Endothelial cell (in vitro differentiated cells): ENCODE results near the gene SERPINE2. TPM values are rescaled to one million over a fixed set of nuclear protein-coding genes. Genes with fewer than 3 reads are reported as not detected.

Experiments used
- DNase-seq: peaks from one replicate; pipeline ENCODE4 v3.0.0; 2021; ENCODE audit warnings: low spot score
- H3K27ac Mint-ChIP-seq: one replicate; pipeline ENCODE4 v1.8.0; 2021; ENCODE audit warnings: mixed read lengths, inconsistent platforms; ENCODE audit not compliant: unreplicated experiment
- H3K27me3 Mint-ChIP-seq: one replicate; pipeline ENCODE4 v1.8.0; 2021; ENCODE audit warnings: mild to moderate bottlenecking, moderate library complexity, mixed read lengths, inconsistent platforms; ENCODE audit not compliant: unreplicated experiment
- H3K36me3 Mint-ChIP-seq: one replicate; pipeline ENCODE4 v1.8.0; 2021; ENCODE audit warnings: mild to moderate bottlenecking, low read depth, mixed read lengths, inconsistent platforms; ENCODE audit not compliant: unreplicated experiment
- H3K4me1 Mint-ChIP-seq: one replicate; pipeline ENCODE4 v1.8.0; 2021; ENCODE audit warnings: mild to moderate bottlenecking, mixed read lengths, inconsistent platforms; ENCODE audit not compliant: unreplicated experiment
- H3K4me3 Mint-ChIP-seq: one replicate; pipeline ENCODE4 v1.8.0; 2021; ENCODE audit warnings: mild to moderate bottlenecking, mixed read lengths, inconsistent platforms; ENCODE audit not compliant: unreplicated experiment
- H3K9me3 Mint-ChIP-seq: one replicate; pipeline ENCODE4 v1.8.0; 2021; ENCODE audit warnings: mixed read lengths, inconsistent platforms; ENCODE audit not compliant: unreplicated experiment
- total RNA-seq: library from RNA; stranded (reverse); fragmentation: NEBNext Ultra II Directional; extraction: Animal tissue kit (Norgen Biotek cat#: 25700); gene quantifications from one replicate; pipeline ENCODE4 v1.2.1, GENCODE V29; 2021; ENCODE audit not compliant: unreplicated experiment
- TF ChIP-seq, protein P1 (sequence below): fragments of 200-600 bp; sonication (generic); IDR thresholded peaks from one replicate; pipeline ENCODE4 v1.5.0; 2021; ENCODE audit warnings: antibody characterized with exemption; ENCODE audit not compliant: unreplicated experiment

Gene SERPINE2
- total RNA-seq, 1 donor from 2014 or later = 40.4 TPM

DNA sequence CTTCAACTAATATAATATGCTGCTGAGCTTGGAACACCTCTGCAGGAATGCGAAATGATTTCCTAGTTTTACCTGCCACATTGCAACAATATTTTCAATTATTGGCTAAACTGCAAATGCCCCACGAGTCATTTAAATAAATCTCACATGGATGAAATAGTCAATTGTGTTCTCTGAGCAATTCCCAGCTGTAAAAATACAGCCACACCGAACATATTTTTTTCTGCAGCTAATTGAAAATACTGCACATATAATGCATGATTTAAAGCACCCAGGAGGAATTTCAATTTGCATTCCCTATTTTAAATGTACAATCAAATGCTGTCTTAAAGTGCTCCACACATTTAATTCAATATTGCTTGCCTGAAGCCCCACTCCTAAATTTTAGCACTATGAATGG, 18.6 kb downstream of the SERPINE2 start:
- no peak for DNase-seq
- TF ChIP-seq, protein P1, sequence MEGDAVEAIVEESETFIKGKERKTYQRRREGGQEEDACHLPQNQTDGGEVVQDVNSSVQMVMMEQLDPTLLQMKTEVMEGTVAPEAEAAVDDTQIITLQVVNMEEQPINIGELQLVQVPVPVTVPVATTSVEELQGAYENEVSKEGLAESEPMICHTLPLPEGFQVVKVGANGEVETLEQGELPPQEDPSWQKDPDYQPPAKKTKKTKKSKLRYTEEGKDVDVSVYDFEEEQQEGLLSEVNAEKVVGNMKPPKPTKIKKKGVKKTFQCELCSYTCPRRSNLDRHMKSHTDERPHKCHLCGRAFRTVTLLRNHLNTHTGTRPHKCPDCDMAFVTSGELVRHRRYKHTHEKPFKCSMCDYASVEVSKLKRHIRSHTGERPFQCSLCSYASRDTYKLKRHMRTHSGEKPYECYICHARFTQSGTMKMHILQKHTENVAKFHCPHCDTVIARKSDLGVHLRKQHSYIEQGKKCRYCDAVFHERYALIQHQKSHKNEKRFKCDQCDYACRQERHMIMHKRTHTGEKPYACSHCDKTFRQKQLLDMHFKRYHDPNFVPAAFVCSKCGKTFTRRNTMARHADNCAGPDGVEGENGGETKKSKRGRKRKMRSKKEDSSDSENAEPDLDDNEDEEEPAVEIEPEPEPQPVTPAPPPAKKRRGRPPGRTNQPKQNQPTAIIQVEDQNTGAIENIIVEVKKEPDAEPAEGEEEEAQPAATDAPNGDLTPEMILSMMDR = no peak
- Mint-ChIP-seq H3K4me1 (peaks cover 33% of the 10 kb centered on the region), H3K36me3 (no peaks in the 10 kb centered on the region), H3K27ac (no peak overlapping the region), H3K4me3 (no peak overlapping the region), H3K27me3 (peaks cover 3% of the 10 kb centered on the region), H3K9me3 (no peaks in the 10 kb centered on the region)

DNA sequence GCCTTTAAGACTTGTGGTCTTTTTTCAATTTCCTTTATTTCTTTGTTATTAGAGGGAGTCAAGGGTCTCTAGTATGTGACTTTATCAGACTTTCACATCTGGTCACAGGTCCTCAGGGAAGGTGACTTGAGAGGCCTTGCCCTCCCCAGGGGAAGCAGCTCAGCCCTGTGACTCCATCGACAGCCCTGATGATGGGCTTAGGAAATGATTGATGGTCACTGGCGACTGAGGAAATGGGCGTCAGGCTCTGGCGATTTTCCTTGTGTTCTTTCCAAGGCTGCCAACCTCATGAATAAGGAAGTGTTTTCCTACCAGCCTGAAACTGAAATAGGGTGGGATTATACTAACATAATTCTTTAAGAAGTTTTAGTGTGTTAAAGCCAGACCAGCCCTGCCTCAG, 21.1 kb downstream of the SERPINE2 start:
- no peak for DNase-seq
- Mint-ChIP-seq H3K4me1 (peaks cover 12% of the 10 kb centered on the region), H3K9me3 (no peaks in the 10 kb centered on the region), H3K27ac (no peak overlapping the region), H3K4me3 (no peak overlapping the region), H3K27me3 (peaks cover 3% of the 10 kb centered on the region), H3K36me3 (no peaks in the 10 kb centered on the region)
- TF ChIP-seq, protein P1 = no peak

DNA sequence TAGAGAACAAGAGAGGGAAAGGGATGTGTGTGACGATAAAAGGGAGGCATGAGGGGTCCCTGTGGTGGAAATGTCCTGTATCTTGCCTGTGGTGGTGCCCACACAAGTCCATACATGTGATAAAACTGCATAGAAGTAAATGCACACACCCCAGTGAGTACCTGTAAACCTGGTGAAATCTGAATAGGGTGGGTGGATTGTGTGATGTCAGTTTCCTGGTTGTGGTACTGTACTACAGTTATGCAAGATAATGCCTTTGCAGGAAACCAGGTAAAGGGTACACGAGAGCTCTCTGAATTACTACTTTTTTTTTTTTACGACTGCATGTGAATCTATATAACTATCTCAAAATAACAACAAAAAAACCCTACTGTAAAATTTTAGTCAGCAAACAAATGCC, 22.1 kb downstream of the SERPINE2 start:
- Mint-ChIP-seq H3K4me3 (no peak overlapping the region), H3K4me1 (peaks cover 6% of the 10 kb centered on the region)

DNA sequence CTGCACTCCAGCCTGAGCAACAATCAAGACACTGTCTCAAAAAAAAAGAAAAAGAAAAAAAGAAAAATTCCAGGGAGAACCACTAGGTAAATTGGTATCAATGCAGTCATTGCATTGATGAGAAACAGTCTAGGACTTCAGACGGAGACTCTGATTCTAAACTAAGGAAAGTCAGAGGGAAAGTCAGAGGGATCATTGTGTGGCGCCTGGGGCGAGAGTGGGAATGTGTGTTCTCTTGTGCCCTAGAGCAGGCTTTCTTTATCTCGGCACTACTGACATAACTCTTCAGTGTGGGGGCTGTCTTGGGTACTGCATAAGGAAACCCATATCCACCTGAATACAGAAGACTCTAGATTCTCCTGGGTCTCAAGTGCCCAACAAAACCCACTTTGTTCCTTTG, 24.8 kb downstream of the SERPINE2 start:
- Mint-ChIP-seq H3K36me3 (no peaks in the 10 kb centered on the region), H3K4me3 (no peak overlapping the region)
- TF ChIP-seq, protein P1 = no peak

More for the DNA sequence above, 22.1 kb downstream of the SERPINE2 start:
- no peaks in the 10 kb centered on the region for H3K9me3 Mint-ChIP-seq
- no peak for DNase-seq
- H3K36me3 Mint-ChIP-seq = no peaks in the 10 kb centered on the region
- TF ChIP-seq, protein P1 = no peak
- no peak overlapping the region for H3K27ac Mint-ChIP-seq
- H3K27me3 Mint-ChIP-seq = peaks cover 3% of the 10 kb centered on the region

DNA sequence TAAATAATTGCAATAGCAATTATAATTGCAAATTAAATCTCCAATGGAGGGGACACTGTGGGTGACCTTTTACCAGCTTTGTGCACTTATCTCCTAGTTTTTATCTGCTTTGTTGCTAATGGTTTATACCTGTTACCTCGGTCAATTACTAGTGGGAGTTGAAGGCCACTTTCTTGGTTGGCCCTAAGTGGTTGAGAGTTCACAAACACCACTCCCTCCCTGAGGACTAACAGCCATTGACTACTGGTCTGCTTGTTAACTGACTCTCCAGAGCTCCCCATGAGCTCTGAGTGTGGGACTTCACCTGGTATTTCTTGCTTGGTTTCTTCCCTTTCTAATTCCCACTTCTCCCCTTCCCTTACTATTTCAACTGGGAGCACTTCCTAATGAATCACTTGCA, 27.2 kb downstream of the SERPINE2 start:
- TF ChIP-seq, protein P1 = no peak
- DNase-seq = no peak
- H3K27me3 Mint-ChIP-seq = no peaks in the 10 kb centered on the region
- H3K36me3 Mint-ChIP-seq = no peaks in the 10 kb centered on the region
- H3K27ac Mint-ChIP-seq = no peak overlapping the region
- peaks cover 11% of the 10 kb centered on the region for H3K4me1 Mint-ChIP-seq
- H3K9me3 Mint-ChIP-seq = no peaks in the 10 kb centered on the region
- no peak overlapping the region for H3K4me3 Mint-ChIP-seq

More for the DNA sequence above, 24.8 kb downstream of the SERPINE2 start:
- H3K27ac Mint-ChIP-seq = no peak overlapping the region
- no peak for DNase-seq
- no peaks in the 10 kb centered on the region for H3K9me3 Mint-ChIP-seq
- peaks cover 16% of the 10 kb centered on the region for H3K4me1 Mint-ChIP-seq
- no peaks in the 10 kb centered on the region for H3K27me3 Mint-ChIP-seq
